GM18951 (cell line): Measurements from ENCODE around the gene SLC39A6.
"Not testable (repeated sequence)": the region's sequence is repeated elsewhere in the genome, so short reads cannot be mapped to it uniquely, and the experiment has no call there.

Experiments
- POLR2A ChIP-seq: IDR thresholded peaks from 4 replicates; pipeline ENCODE4 v1.6.1; 2011; ENCODE audit warnings: mild to moderate bottlenecking; ENCODE audit not compliant: insufficient read length, insufficient read depth; ENCODE audit errors: extremely low read depth
- in situ Hi-C: fragments of 300-500 bp; cut with MboI; formaldehyde crosslinking; loops from one replicate; pipeline ENCODE4 v1.12.0; 2022; ENCODE audit warnings: low sequenced_read_pairs, mixed read lengths, inconsistent platforms; ENCODE audit not compliant: unreplicated experiment

The SLC39A6 gene

GRCh38 chr18:36078751-36079529 is 50.2 kb downstream of the SLC39A6 start:
- in situ Hi-C loops, result no loop called here

GRCh38 chr18:36077764-36078163 is 51.4 kb downstream of the SLC39A6 start:
- in situ Hi-C loops, result not testable (repeated sequence)

More at GRCh38 chr18:36078751-36079529, 50.2 kb downstream of the SLC39A6 start:
- TF ChIP-seq POLR2A, result no peak

GRCh38 chr18:36075862-36076587 is 53.1 kb downstream of the SLC39A6 start:
- in situ Hi-C loops, result no loop called here

GRCh38 chr18:36074435-36074834 is 54.7 kb downstream of the SLC39A6 start:
- no peak for TF ChIP-seq POLR2A

More at GRCh38 chr18:36075862-36076587, 53.1 kb downstream of the SLC39A6 start:
- no peak for TF ChIP-seq POLR2A

GRCh38 chr18:36073676-36074075 is 55.5 kb downstream of the SLC39A6 start:
- in situ Hi-C loops, result no loop called here
- TF ChIP-seq POLR2A, result no peak

More at GRCh38 chr18:36074435-36074834, 54.7 kb downstream of the SLC39A6 start:
- in situ Hi-C loops, result no loop called here

- in situ Hi-C loops, result not testable (repeated sequence)
Observed at GRCh38 chr18:36072406-36072805, 56.7 kb downstream of the SLC39A6 start.

GRCh38 chr18:36067055-36067957 is 61.8 kb downstream of the SLC39A6 start, which contains the start of gene RPRD1A:
RPRD1A (minus strand) TSS chr18:36067559; CDS start chr18:36067404, 155 bp downstream.
- in situ Hi-C loops, result no loop called here
- peak; percentile 74 for TF ChIP-seq POLR2A

- TF ChIP-seq POLR2A, result no peak
- in situ Hi-C loops, result no loop called here
Observed at GRCh38 chr18:36066686-36067054, 62.5 kb downstream of the SLC39A6 start.

- TF ChIP-seq POLR2A, result no peak
- in situ Hi-C loops, result no loop called here
Observed at GRCh38 chr18:36066001-36066400, 63.1 kb downstream of the SLC39A6 start.

GRCh38 chr18:36064809-36065079 is 64.4 kb downstream of the SLC39A6 start:
- in situ Hi-C loops, result not testable (repeated sequence)

GRCh38 chr18:36064027-36064808 is 64.9 kb downstream of the SLC39A6 start:
- in situ Hi-C loops, result no loop called here
- no peak for TF ChIP-seq POLR2A

GRCh38 chr18:36058674-36059073 is 70.5 kb downstream of the SLC39A6 start:
- in situ Hi-C loops, result no loop called here
- no peak for TF ChIP-seq POLR2A
